Measurements from ENCODE around the gene FBLIM1.

DNA sequence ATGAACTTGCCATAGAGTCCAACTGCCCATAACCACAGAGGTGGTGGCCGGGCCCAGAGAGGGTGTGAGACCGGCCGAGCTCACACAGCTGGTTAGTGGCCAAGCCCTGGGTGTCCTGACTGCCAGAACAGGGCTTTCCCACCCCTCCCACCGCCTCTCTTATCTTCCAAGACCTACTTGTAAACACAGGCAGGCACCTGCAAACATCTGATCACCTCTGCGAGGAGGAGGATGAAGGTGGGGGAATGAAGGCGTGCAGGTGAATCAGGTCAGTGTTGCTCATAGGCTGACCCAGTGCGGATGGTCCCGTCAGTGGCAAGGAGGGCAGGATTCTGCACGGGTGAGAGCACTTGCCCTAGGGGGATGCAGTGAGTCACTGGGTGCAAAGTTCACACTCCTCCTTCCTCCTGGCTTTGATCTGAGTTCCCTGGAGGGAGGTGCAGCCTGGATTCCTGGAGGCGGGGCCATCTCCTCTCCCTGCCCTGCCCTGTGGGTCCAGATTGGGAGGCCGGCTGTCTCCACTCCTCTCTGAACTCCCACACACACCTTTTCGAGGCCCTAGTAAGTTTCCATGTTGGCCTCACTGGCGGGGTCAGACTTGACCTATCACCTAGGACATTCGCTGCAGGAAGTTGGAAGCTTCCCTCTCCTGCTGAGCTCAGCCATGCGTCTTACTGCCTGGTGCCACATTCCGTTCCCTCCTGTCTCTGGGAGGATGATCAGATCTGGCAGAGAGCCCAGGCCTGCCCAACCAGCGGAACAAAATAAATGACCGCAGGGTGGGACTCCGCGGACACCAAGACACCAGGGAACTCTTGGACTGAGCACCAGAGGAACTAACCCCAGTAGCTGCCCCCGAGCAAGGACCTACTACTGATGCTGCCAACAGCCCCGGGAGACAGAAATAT is 41.6 kb downstream of the FBLIM1 start:
- TF ChIP-seq, protein P1, sequence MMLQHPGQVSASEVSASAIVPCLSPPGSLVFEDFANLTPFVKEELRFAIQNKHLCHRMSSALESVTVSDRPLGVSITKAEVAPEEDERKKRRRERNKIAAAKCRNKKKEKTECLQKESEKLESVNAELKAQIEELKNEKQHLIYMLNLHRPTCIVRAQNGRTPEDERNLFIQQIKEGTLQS (IDR thresholded peaks at IDR 0.05) = no peak
- TF ChIP-seq POLR2AphosphoS5 (IDR thresholded peaks at IDR 0.05; ENCODE audit: low read depth, low read length) = no peak

All from HCT116 (cell line).